Endothelial cell of umbilical vein (primary cell): Measurements from ENCODE around the gene SEC14L1. TPM values are rescaled to one million over a fixed set of nuclear protein-coding genes. Genes with fewer than 3 reads are reported as not detected.

Source experiments
- BruUV-seq: library from RNA; stranded (reverse); fragments of 400-500 nt; replicated peaks from 2 replicates; lab custom pipeline; 2021; lab: Mats Ljungman, UMichigan
- CTCF ChIA-PET: fragments of 300-600, 350-600 bp; sonication (Branson Sonifier 250); formaldehyde crosslinking; loops from one replicate; lab custom pipeline; 2021; ENCODE audit warnings: antibody characterized with exemption, inconsistent platforms; lab: Charles Lee
- POLR2A ChIA-PET: fragments of 300-600, 350-600 bp; sonication (Branson Sonifier 250); formaldehyde crosslinking; loops from one replicate; lab custom pipeline; 2021; ENCODE audit warnings: antibody characterized with exemption, inconsistent platforms; lab: Charles Lee
- DNase-seq: peaks from one replicate; pipeline ENCODE4 v3.0.0-alpha.2; 2011; ENCODE audit warnings: low read depth, low spot score
- FAIRE-seq: peaks from 2 replicates; lab custom pipeline; 2011; peaks lifted over from hg19 to GRCh38; lab: Jason Lieb, UNC
- H2AFZ ChIP-seq: 2 replicates; pipeline ENCODE4 v1.6.0; 2012; ENCODE audit warnings: low read depth, low read length, control low read depth, inconsistent platforms
- H3K27ac ChIP-seq: 2 replicates; pipeline ENCODE4 v1.5.1; 2011; ENCODE audit warnings: low read depth, mild to moderate bottlenecking, control low read depth, low read length, moderate library complexity; ENCODE audit not compliant: insufficient read depth
- H3K27me3 ChIP-seq, 2 experiments: 2 replicates each; pipeline versions ENCODE4 v1.6.0 to v1.6.1; 2011; ENCODE audit warnings: low read length in 2 of 2, mixed read lengths in 1 of 2; ENCODE audit not compliant: control insufficient read depth in 2 of 2, insufficient read depth in 2 of 2
- H3K36me3 ChIP-seq, 2 experiments: 2 replicates in 1 of 2; 3 replicates in 1 of 2; pipeline ENCODE4 v1.5.1; 2011; ENCODE audit warnings: low read length in 2 of 2, mild to moderate bottlenecking in 1 of 2, moderate library complexity in 1 of 2; ENCODE audit not compliant: control insufficient read depth in 2 of 2, insufficient read depth in 2 of 2; ENCODE audit errors: extremely low read depth in 1 of 2
- H3K4me1 ChIP-seq: 3 replicates; pipeline ENCODE4 v1.5.1; 2011; ENCODE audit warnings: mild to moderate bottlenecking, low read length; ENCODE audit not compliant: control insufficient read depth, insufficient read depth; ENCODE audit errors: extremely low read depth
- H3K4me2 ChIP-seq: 2 replicates; pipeline ENCODE4 v1.6.1; 2011; ENCODE audit warnings: low read length, control low read depth, mixed read lengths; ENCODE audit not compliant: insufficient read depth
- H3K4me3 ChIP-seq, 3 experiments: fragments of 200-600 bp in 1 of 3; sonication (generic), shearing (Covaris generic) in 1 of 3; replicated peaks in 1 of 3; 2 replicates each; pipeline ENCODE4 v1.5.1; 2011 to 2016; ENCODE audit warnings: control low read depth in 3 of 3, low read length in 3 of 3, mild to moderate bottlenecking in 2 of 3, inconsistent platforms in 1 of 3, low read depth in 1 of 3, moderate library complexity in 1 of 3; ENCODE audit not compliant: insufficient read depth in 1 of 3
- H3K79me2 ChIP-seq: 2 replicates; pipeline ENCODE4 v1.6.0; 2012; ENCODE audit warnings: low read length, inconsistent platforms; ENCODE audit not compliant: control insufficient read depth, insufficient read depth
- H3K9ac ChIP-seq: replicated peaks from 2 replicates; pipeline ENCODE3; 2011; ENCODE audit warnings: low read length, control low read depth; ENCODE audit not compliant: insufficient read depth; ENCODE audit errors: extremely low read depth
- H3K9me1 ChIP-seq: replicated peaks from 3 replicates; pipeline ENCODE4 v1.6.0; 2011; ENCODE audit warnings: mild to moderate bottlenecking, low read length; ENCODE audit not compliant: control insufficient read depth, insufficient read depth; ENCODE audit errors: extremely low read depth
- H3K9me3 ChIP-seq: replicated peaks from 2 replicates; pipeline ENCODE4 v1.5.1; 2012; ENCODE audit warnings: low read length, inconsistent platforms; ENCODE audit not compliant: control insufficient read depth, insufficient read depth
- H4K20me1 ChIP-seq: replicated peaks from 2 replicates; pipeline ENCODE3; 2011; ENCODE audit warnings: mild to moderate bottlenecking, low read length; ENCODE audit not compliant: control insufficient read depth, insufficient read depth; ENCODE audit errors: extremely low read depth
- GATA2 ChIP-seq: IDR thresholded peaks from 2 replicates; pipeline ENCODE4 v1.7.0; 2011; ENCODE audit warnings: low read depth, mild to moderate bottlenecking, moderate library complexity, mixed read lengths, low read length; ENCODE audit not compliant: insufficient read length, insufficient read depth
- JUN ChIP-seq: IDR thresholded peaks from 2 replicates; pipeline ENCODE4 v1.6.1; 2011; ENCODE audit warnings: borderline replicate concordance, low read depth; ENCODE audit not compliant: insufficient read length, insufficient read depth
- MYC ChIP-seq: IDR thresholded peaks from one replicate; pipeline ENCODE4 v1.6.1; 2011; ENCODE audit warnings: mild to moderate bottlenecking, low read depth, low read length
- POLR2A ChIP-seq: IDR thresholded peaks from 2 replicates; pipeline ENCODE4 v1.6.1; 2012; ENCODE audit warnings: low read depth, mild to moderate bottlenecking, control low read depth, low read length
- POLR2AphosphoS5 ChIP-seq: IDR thresholded peaks from 2 replicates; pipeline ENCODE4 v1.6.1; 2012; ENCODE audit warnings: low read depth, mild to moderate bottlenecking, control low read depth, low read length, moderate library complexity; ENCODE audit not compliant: insufficient read depth
- dilution Hi-C: fragments of 300-500 bp; cut with MboI; formaldehyde crosslinking; loops from one replicate; pipeline ENCODE4 v1.15.0; 2019; ENCODE audit warnings: low sequenced_read_pairs; ENCODE audit not compliant: extremely low pct_ligation_motif_present
- intact Hi-C: fragments of 100-400 bp; cut with micrococcal nuclease; formaldehyde crosslinking; loops from one replicate; pipeline ENCODE4 v1.10.0; 2022
- polyA plus RNA-seq, 4 experiments: library from polyadenylated mRNA; depleted of rRNA in 3 of 4; stranded (reverse) in 3 of 4; unstranded in 1 of 4; fragments of >200 nt; gene quantifications; 2 replicates each; pipeline versions ENCODE4 v1.2.1 to v1.2.3, GENCODE V29; 2011 to 2012; ENCODE audit warnings: missing spikeins in 1 of 4
- total RNA-seq: library from RNA; stranded (reverse); gene quantifications from 2 replicates; pipeline ENCODE4 v1.2.3, GENCODE V29; 2021
- TF ChIP-seq, protein P1 (sequence below): IDR thresholded peaks from 2 replicates; pipeline ENCODE4 v1.6.1; 2011; ENCODE audit not compliant: insufficient read depth, insufficient read length
- TF ChIP-seq, protein P2 (sequence below), 2 donors: IDR thresholded peaks; 1 replicate in 1 of 2; 2 replicates in 1 of 2; pipeline ENCODE4 v1.5.1; 2011; ENCODE audit warnings: low read length in 2 of 2, mild to moderate bottlenecking in 2 of 2, moderate library complexity in 2 of 2, control low read depth in 1 of 2, inconsistent platforms in 1 of 2, low read depth in 1 of 2; ENCODE audit not compliant: insufficient read depth in 1 of 2; ENCODE audit errors: extremely low read depth in 1 of 2

Gene SEC14L1
- total and polyA plus RNA-seq, 2 donors (not counting 3 experiments of a cell fraction or from before 2014, with no cell fraction given), result 215 to 631 TPM

DNA sequence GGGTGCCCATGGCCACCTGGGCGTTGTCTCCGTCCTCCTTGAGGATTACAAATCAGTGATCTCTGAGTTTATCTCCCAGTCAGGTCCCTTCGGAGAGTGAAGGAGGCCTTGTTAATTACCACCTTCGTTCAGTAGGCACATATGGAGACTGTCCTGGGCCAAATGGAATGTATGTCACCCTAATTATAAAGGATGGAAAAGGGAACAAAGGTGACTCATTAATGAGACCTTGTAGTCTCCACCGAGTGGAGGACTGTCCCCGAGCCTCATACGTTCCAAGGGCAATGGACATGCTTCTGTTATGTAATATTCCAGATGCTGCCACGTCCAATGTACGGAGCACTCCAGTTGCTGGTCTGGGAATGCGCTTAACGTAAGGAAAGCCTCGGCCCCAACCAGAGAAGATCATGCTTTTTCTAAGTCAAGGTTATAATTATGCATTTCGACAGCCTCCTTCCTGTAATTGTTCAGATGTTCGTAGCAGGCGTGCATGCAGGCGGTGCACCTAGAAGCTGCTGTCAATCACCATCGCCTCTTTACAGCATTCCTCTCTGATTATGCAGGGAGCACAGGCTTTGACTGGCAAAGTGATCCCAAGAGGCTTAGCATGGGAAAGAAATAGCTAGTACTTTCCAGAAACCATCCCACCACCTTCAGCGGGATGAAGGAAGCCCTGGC lies 22.4 kb upstream of the SEC14L1 start:
- intact Hi-C loops (loop anchor here (1.0 kb wide), 1 partner anchor 8 kb away; no protein-coding TSS in a partner anchor), dilution Hi-C loops (no loop called here)
- peak; percentile 93 for DNase-seq
- Histone ChIP-seq H3K4me2 (peak overlapping the region; percentile 11), H3K27me3 (no peaks in the 10 kb centered on the region), H3K79me2 (no peaks in the 10 kb centered on the region), H3K4me1 (peaks cover 67% of the 10 kb centered on the region), H3K36me3 (peaks cover 0 to 4% of the 10 kb centered on the region in 2 experiments), H3K4me3 (no peak overlapping the region), H3K27ac (peak overlapping the region; percentile 95), H3K9me1 (no peaks in the 10 kb centered on the region), H3K9ac (peak overlapping the region; percentile 76), H3K9me3 (no peaks in the 10 kb centered on the region), H4K20me1 (no peaks in the 10 kb centered on the region), H2AFZ (no peak overlapping the region)
- ChIA-PET POLR2A (interaction anchor here (0.6 to 0.8 kb wide), 2 partner anchors 8 to 11 kb away, joined by 3 to 5 read pairs; no protein-coding TSS in a partner anchor), CTCF (interaction anchor here (1.0 to 1.8 kb wide), 4 partner anchors 9 to 62 kb away, joined by 3 to 8 read pairs (median 5); no protein-coding TSS in a partner anchor)
- TF ChIP-seq JUN (peak; percentile 48), GATA2 (no peak), POLR2A (peak; percentile 44)
- TF ChIP-seq, protein P1, sequence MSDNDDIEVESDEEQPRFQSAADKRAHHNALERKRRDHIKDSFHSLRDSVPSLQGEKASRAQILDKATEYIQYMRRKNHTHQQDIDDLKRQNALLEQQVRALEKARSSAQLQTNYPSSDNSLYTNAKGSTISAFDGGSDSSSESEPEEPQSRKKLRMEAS, result peak; percentile 36
- FAIRE-seq, result peak; percentile 90
- BruUV-seq, result TSS peak; percentile 75

GRCh38 chr17:77119668-77120301 lies 21.0 kb upstream of the SEC14L1 start:
- POLR2A ChIA-PET, result interaction anchor here (0.7 to 1.3 kb wide), 2 partner anchors 9 to 21 kb away, joined by 3 to 4 read pairs; partner anchors contain the start of gene SEC14L1
- Histone ChIP-seq H3K27me3 (no peaks in the 10 kb centered on the region), H3K36me3 (peaks cover 0 to 4% of the 10 kb centered on the region in 2 experiments), H3K4me2 (no peak overlapping the region), H3K4me1 (peaks cover 77% of the 10 kb centered on the region), H4K20me1 (no peaks in the 10 kb centered on the region), H3K27ac (peak overlapping the region; percentile 95), H2AFZ (no peak overlapping the region), H3K9me1 (no peaks in the 10 kb centered on the region), H3K9ac (peak overlapping the region; percentile 76), H3K9me3 (no peaks in the 10 kb centered on the region), H3K79me2 (no peaks in the 10 kb centered on the region), H3K4me3 (no peak overlapping the region)
- peak; percentile 60 for DNase-seq
- no peak for TF ChIP-seq MYC
- TF ChIP-seq, protein P2, sequence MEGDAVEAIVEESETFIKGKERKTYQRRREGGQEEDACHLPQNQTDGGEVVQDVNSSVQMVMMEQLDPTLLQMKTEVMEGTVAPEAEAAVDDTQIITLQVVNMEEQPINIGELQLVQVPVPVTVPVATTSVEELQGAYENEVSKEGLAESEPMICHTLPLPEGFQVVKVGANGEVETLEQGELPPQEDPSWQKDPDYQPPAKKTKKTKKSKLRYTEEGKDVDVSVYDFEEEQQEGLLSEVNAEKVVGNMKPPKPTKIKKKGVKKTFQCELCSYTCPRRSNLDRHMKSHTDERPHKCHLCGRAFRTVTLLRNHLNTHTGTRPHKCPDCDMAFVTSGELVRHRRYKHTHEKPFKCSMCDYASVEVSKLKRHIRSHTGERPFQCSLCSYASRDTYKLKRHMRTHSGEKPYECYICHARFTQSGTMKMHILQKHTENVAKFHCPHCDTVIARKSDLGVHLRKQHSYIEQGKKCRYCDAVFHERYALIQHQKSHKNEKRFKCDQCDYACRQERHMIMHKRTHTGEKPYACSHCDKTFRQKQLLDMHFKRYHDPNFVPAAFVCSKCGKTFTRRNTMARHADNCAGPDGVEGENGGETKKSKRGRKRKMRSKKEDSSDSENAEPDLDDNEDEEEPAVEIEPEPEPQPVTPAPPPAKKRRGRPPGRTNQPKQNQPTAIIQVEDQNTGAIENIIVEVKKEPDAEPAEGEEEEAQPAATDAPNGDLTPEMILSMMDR (IDR thresholded peaks at IDR 0.05; ENCODE audit: extremely low read depth in 1 of 2, insufficient read depth in 1 of 2, low read depth in 1 of 2, low read length in 2 of 2), result no peak
- no peak for TF ChIP-seq POLR2AphosphoS5
- intact Hi-C loops, result no loop called here
- dilution Hi-C loops, result no loop called here
- BruUV-seq, result no TSS peak
- CTCF ChIA-PET, result interaction anchor here (0.8 to 1.8 kb wide), 4 partner anchors 9 to 64 kb away, joined by 3 to 8 read pairs (median 3); no protein-coding TSS in a partner anchor
- no peak for FAIRE-seq
